ENCODE data around the gene CCDC102B.

DNA sequence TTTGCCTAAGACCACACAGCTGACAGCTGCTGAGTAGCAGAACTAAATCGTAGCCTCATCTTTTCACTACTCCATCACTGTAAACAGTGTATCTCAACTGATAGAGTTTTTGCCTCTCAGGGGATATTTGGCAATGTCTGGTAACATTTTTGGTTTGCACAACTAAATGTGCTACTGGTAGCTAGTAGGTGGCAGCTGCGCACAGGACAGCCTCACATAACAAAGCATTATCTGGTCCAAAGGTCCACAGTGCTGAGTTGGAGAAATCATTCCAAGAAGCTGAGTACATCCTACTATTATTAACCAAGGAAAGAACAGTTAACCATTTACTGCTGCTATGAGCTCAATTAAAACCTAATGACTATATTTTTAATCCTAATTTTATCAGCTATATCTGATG, 6.1 kb upstream of the CCDC102B start:
- TF ChIP-seq, protein P1, sequence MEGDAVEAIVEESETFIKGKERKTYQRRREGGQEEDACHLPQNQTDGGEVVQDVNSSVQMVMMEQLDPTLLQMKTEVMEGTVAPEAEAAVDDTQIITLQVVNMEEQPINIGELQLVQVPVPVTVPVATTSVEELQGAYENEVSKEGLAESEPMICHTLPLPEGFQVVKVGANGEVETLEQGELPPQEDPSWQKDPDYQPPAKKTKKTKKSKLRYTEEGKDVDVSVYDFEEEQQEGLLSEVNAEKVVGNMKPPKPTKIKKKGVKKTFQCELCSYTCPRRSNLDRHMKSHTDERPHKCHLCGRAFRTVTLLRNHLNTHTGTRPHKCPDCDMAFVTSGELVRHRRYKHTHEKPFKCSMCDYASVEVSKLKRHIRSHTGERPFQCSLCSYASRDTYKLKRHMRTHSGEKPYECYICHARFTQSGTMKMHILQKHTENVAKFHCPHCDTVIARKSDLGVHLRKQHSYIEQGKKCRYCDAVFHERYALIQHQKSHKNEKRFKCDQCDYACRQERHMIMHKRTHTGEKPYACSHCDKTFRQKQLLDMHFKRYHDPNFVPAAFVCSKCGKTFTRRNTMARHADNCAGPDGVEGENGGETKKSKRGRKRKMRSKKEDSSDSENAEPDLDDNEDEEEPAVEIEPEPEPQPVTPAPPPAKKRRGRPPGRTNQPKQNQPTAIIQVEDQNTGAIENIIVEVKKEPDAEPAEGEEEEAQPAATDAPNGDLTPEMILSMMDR (IDR thresholded peaks at IDR 0.05): no peak
- TF ChIP-seq EP300 (IDR thresholded peaks at IDR 0.05): no peak

Measured in ovary (tissue), 3 donors.